ENCODE measurements around the gene MPZL1. TPM values are rescaled to one million over a fixed set of nuclear protein-coding genes. Genes with fewer than 3 reads are reported as not detected.

Gene MPZL1
- total and polyA plus RNA-seq, 2 of the 8 experiments (the other 6 are each of a cell fraction or from before 2014, with no cell fraction given) = 37.8 to 120 TPM

- TF ChIP-seq NRF1 (IDR thresholded peaks at IDR 0.05; ENCODE audit: low read depth, low read length) = no peak
These were observed 112.1 kb downstream of the MPZL1 start (continued) for GRCh38 chr1:167833904-167834303.
